ENCODE data around the gene SLC22A1. TPM values are rescaled to one million over a fixed set of nuclear protein-coding genes. Genes with fewer than 3 reads are reported as not detected.

The SLC22A1 gene
- total and polyA plus RNA-seq, 2 of the 8 experiments (the other 6 are each of a cell fraction or from before 2014, with no cell fraction given), result 0.12 to 0.45 TPM

DNA sequence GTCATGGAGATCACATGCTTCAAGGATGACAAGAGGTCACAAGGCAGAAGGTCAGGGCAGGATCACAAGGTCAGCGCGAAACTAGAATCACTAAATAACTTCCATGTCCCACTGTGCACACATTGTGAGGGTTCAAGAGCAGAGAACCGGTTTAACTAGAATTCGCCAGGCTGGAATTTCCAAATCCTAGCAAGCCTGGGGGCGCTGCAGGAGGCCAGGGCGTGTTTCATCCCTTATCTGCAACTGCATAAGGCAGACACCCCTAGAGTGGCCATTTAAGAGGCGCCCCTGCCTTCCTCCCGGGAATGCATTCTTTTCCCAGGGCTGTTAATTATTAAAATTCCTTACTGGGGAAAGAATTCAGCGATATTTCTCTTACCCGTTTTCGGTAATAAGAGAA is 40.2 kb upstream of the SLC22A1 start:
- H2BK20ac ChIP-seq (ENCODE audit: low read length), result no peak overlapping the region
- no peak overlapping the region for H3K14ac ChIP-seq (ENCODE audit: insufficient read length)
- H3K18ac ChIP-seq (ENCODE audit: extremely low read depth, low read length), result no peak overlapping the region
- DNase-seq (ENCODE audit: low read depth in 1 of 2, low spot score in 2 of 2) (peak in 1 of 2 experiments; percentile 49), FAIRE-seq (no peak)
- H2BK120ac ChIP-seq (replicated peaks; ENCODE audit: low read depth, low read length), result no peak overlapping the region
- peaks cover 0 to 7% of the 10 kb centered on the region in 2 experiments for H4K20me1 ChIP-seq (replicated peaks in 1 of 2; ENCODE audit: control insufficient read depth in 1 of 2, insufficient read depth in 2 of 2, low read length in 2 of 2)
- H4K8ac ChIP-seq (ENCODE audit: extremely low read depth, insufficient read depth, low read length), result no peak overlapping the region
- peaks cover 23 to 82% (median 55%) of the 10 kb centered on the region in 4 experiments for H3K36me3 ChIP-seq (ENCODE audit: control insufficient read depth in 2 of 4, insufficient read depth in 4 of 4, low read length in 3 of 4)
- H3K56ac ChIP-seq (replicated peaks; ENCODE audit: insufficient read length, low read depth, low read length), result no peak overlapping the region
- no peak overlapping the region for H3K4me3 ChIP-seq (ENCODE audit: extremely low read depth in 1 of 4, insufficient read depth in 2 of 4, low read depth in 3 of 4, low read length in 4 of 4)
- no peak overlapping the region for H3K4ac ChIP-seq (replicated peaks; ENCODE audit: insufficient read length, low read depth, low read length)
- H2AFZ ChIP-seq (ENCODE audit: low read length), result no peak overlapping the region
- H3K4me1 ChIP-seq (replicated peaks in 1 of 4; ENCODE audit: control insufficient read depth in 3 of 4, insufficient read depth in 4 of 4, low read length in 3 of 4), result no peaks in the 10 kb centered on the region
- H3K79me2 ChIP-seq (ENCODE audit: control insufficient read depth in 1 of 2, insufficient read depth in 2 of 2, low read length in 2 of 2), result no peaks in the 10 kb centered on the region
- no peak overlapping the region for H4K91ac ChIP-seq (replicated peaks; ENCODE audit: insufficient read length, low read length)
- no peak overlapping the region for H2BK5ac ChIP-seq (ENCODE audit: low read depth, low read length)
- WGBS, 2 experiments (ENCODE audit: extremely low coverage in 1 of 2, insufficient coverage in 1 of 2, insufficient read length in 1 of 2, insufficient replicate concordance in 2 of 2, low coverage in 1 of 2, low lambda C conversion rate in 2 of 2, missing lambda C conversion rate in 1 of 2), result 91% methylated on average over 11 of the region's 11 CpGs; no CpG with 5 or more reads in 1 of the 2 experiments
- CTCF ChIA-PET (ENCODE audit: partially characterized antibody), result interaction anchor here (0.7 to 1.9 kb wide), 3 partner anchors 9 to 374 kb away, joined by 3 to 8 read pairs (median 6); no protein-coding TSS in a partner anchor
- no peak overlapping the region for H3K4me2 ChIP-seq (ENCODE audit: insufficient read depth in 1 of 2, low read depth in 2 of 2, low read length in 2 of 2)
- no peak overlapping the region for H2AK5ac ChIP-seq (ENCODE audit: low read depth, low read length)
- H3K27ac ChIP-seq (ENCODE audit: low read depth, low read length), result no peak overlapping the region
- POLR2A ChIA-PET (ENCODE audit: partially characterized antibody), result no interaction called here
- 0 out of 2 replicates have a peak, but pooled peaks cover 2% of the 10 kb centered on the region for H3K23me2 ChIP-seq (ENCODE audit: low read depth, low read length)
- TF ChIP-seq EZH2 (IDR thresholded peaks at IDR 0.05; ENCODE audit: low read depth, low read length, severe bottlenecking), result no peak
- TF ChIP-seq EP300 (IDR thresholded peaks at IDR 0.05; ENCODE audit: borderline replicate concordance in 1 of 2, low read depth in 2 of 2, low read length in 2 of 2), result peak in 1 of 2 experiments; percentile 78; a peak in 1 of 3 replicates
- TF ChIP-seq RXRA (IDR thresholded peaks at IDR 0.05; ENCODE audit: insufficient read depth, low read depth, low read length), result no peak
- no peak for TF ChIP-seq CEBPB (IDR thresholded peaks at IDR 0.05; ENCODE audit: low read depth, low read length)
- TF ChIP-seq TEAD4 (IDR thresholded peaks at IDR 0.05; ENCODE audit: low read depth, low read length), result peak; percentile 21; the same call in 1 of the 2 replicates
- TF ChIP-seq SP2 (IDR thresholded peaks at IDR 0.05; ENCODE audit: low read length), result no peak
- 0 out of 2 replicates have a peak, but pooled peaks have one; percentile 22 for TF ChIP-seq SP1 (IDR thresholded peaks at IDR 0.05; ENCODE audit: low read depth, low read length)
- no peak overlapping the region for H3K23ac ChIP-seq (ENCODE audit: insufficient read length)
- no peaks in the 10 kb centered on the region for H3K27me3 ChIP-seq (replicated peaks in 1 of 4; ENCODE audit: control insufficient read depth in 3 of 4, extremely low read depth in 1 of 4, insufficient read depth in 3 of 4, low read length in 3 of 4)
- H2BK12ac ChIP-seq (ENCODE audit: low read depth, low read length), result no peak overlapping the region
- H3K79me1 ChIP-seq (ENCODE audit: low read depth, low read length), result no peaks in the 10 kb centered on the region; the same call in 1 of the 2 replicates
- H4K5ac ChIP-seq (ENCODE audit: insufficient read length, low read depth, low read length), result no peak overlapping the region
- H3K9ac ChIP-seq (replicated peaks in 1 of 4; ENCODE audit: extremely low read depth in 1 of 4, low read depth in 3 of 4, low read length in 3 of 4), result no peak overlapping the region
- no peak overlapping the region for H2BK15ac ChIP-seq (ENCODE audit: low read length)
- H3K9me3 ChIP-seq (ENCODE audit: insufficient read depth in 2 of 2, low read depth in 1 of 2, low read length in 1 of 2), result peaks cover 0 to 12% of the 10 kb centered on the region in 2 experiments; a peak in 2 of 4 replicates
